Stimulated activated CD4-positive, alpha-beta T cell treated with anti-CD3 and anti-CD28 coated beads, Interleukin-4, amount 100 ng/mL, for 1 hour (primary cell): ENCODE measurements around the gene NMRAL1.

Experiments
- DNase-seq: peaks from one replicate; pipeline ENCODE4 v3.0.0-alpha.2; 2020

Gene NMRAL1

DNA sequence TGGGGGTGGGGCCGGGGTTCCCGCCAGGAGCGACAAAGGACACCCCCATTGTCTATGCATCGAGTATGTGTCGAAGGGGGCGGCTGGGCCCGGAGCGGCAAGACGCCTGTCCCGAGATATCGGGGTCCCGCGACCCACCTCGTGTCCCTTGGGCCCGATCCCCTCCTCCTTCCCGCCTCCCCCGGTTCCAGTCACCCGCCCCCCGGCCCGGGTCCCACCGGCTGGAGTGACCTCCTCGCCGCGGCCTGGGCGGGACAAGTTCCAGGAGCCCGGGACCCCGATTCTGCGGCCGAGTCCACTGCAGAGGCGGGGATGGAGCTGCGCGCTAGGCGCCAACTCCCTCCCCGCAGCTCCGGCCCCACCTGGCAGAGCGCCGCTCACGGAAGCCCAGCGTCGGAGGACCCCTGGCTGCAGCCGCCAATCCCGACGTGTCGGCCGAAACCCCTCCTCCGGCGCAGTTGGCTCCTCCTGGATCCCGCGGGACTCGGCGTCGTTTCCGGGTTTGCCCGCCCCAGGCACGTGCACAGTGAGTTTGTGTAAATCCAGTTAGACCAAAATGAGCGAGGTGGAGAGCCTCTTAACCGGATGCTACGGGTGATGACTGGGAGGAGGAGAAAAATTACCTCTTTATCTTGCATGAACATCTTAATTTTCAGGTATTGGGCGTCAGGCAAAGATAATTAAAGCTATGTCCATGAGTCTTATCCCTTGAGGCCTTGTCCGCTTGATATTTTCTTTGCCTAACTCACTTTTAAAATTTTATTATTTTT is at the start of gene NMRAL1:
Gene NMRAL1 (minus strand): TSS at position 434 of the 770 bp plus-strand sequence. CDS start 493 bp downstream, outside the sequence.
- peak; percentile 84 for DNase-seq

DNA sequence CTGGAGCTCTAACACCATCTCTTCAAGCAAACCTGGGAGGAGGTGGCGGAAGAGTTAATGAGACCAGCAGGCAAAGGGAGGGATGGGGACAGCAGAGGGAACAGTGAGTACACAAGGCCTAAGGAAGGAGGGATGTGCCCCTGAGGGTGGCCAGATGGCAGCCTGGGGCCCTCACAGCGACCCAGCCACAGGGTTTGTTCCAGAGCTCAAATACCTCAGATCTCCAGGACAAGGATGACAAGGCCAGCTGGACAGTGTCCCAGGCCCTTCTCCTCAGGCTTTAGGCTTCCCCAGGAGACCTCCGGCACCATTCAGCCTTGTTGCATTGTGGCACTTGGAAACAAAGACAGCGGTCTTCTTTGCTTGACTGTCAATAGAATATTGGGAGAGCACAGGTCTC is 49.3 kb upstream of the NMRAL1 start:
- DNase-seq, result no peak

GRCh38 chr16:4522051-4522581 is 47.7 kb upstream of the NMRAL1 start:
- no peak for DNase-seq

- DNase-seq, result no peak
Observed at GRCh38 chr16:4520913-4521312, 46.5 kb upstream of the NMRAL1 start.

DNA sequence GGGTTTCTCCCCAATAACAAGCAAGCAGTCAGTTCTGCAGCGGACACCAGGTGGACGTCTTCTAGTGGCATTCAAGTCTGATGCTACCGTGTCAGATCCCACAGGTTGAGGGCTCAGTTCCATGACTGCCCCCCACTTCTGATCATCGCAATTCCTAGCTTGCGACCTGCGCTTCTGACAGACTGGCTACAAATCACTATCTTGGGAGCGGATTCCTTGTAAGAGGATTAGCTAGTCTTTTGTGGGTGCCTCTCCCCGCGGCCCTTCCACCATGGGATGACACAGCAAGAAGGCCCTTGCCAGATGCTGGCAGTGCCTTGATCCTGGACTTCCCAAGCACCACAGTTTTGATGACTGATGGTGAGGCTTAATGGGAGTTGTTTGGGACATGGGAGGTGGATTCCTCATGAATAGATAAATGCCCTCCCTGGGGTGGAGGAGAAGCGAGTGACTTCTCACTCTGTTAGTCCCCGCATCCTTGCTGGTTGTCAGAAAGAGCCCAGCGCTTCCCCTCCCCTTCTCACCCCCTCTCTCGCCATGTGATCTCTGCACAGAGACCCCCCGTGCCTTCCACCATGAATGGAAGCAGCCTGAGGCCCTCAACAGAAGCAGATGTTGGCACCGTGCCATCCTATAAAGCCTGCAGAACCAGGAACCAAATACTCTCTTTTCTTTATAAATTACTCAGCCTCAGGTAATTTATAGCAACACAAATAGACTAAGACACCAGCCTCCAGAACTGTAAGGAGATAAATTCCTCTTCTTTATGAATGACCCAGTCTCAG is 45.0 kb upstream of the NMRAL1 start:
- no peak for DNase-seq

DNA sequence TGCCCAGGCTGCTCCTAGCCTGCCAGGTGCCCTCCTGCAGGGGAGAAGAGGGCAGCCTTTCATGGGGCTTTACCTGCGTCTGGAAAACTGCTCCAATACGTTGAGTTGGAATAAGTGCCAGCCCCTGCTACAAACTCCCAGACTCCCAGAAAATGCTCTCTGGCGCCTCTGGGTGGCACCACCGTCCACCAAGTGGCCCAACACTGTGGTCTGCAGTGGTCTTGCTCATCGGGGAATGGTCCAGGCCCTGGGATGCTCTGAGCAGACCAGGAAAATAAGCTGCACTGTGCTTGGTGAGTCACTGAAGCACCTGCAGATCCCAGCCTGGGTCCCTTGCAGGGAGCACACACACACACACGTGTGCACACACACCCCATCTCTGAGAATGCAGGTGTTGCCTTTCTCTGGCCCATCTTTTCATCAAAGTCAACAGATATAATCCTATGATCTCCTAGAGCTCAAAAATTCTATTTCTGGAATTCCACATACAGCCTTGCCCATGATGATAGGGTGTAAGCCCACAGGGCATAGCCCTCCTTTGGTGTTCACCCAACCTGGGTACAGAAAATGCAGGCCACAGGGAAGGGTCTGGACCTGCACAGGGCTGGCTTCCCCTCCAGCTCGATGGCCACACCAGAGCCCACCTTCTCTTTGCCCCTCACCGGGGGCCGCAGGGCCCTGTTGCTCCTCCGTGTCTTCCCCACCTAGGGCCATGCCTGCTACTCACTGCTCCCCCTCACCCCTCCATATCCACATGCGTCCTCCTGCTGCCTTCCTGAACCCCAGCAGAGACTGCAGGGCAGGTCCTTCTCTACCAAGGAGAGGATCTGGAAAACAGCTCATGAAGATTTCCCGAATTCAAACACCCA is 43.6 kb upstream of the NMRAL1 start:
- no peak for DNase-seq

- DNase-seq, result no peak
Observed at GRCh38 chr16:4515611-4516233, 41.3 kb upstream of the NMRAL1 start.

DNA sequence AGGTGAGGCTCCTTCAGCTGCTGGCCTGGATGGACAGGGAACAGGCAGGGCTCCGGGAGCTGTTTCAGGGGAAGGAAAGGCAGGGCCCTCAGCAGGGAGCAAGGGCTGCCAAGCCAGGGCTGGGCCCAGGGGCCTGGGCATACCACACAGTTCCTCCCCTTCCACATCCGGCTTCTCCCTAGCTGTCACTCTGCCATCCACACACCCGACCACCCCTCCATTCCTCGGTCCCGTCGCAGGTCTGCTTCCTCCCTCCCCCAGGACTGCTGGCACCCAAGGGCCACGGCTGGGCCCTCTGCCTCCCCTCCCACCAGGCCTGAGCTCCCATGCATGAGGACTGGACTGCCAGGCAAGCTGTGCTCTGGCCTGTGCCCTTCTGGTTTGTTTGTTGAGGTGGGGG is 40.2 kb upstream of the NMRAL1 start:
- DNase-seq, result no peak

DNA sequence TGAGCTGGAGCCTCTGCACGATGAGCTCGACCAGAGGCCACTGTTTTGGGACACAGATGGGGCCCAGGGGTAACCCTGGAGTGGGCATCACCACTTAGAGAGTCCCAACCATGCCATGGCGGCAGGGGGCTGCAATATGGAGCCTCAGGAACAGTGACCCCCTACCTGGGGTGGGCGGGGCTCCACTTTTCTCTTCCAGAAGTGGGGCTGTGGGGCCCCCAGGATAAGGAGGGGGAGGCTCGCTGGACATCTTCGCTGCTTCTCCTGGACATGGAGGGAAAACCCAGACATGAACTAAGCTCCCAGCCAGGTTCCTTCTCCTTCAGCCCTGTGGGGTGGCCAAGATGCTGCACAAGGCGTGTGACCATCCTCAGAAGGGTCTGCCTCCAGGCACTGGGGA is 39.5 kb upstream of the NMRAL1 start:
- no peak for DNase-seq

DNA sequence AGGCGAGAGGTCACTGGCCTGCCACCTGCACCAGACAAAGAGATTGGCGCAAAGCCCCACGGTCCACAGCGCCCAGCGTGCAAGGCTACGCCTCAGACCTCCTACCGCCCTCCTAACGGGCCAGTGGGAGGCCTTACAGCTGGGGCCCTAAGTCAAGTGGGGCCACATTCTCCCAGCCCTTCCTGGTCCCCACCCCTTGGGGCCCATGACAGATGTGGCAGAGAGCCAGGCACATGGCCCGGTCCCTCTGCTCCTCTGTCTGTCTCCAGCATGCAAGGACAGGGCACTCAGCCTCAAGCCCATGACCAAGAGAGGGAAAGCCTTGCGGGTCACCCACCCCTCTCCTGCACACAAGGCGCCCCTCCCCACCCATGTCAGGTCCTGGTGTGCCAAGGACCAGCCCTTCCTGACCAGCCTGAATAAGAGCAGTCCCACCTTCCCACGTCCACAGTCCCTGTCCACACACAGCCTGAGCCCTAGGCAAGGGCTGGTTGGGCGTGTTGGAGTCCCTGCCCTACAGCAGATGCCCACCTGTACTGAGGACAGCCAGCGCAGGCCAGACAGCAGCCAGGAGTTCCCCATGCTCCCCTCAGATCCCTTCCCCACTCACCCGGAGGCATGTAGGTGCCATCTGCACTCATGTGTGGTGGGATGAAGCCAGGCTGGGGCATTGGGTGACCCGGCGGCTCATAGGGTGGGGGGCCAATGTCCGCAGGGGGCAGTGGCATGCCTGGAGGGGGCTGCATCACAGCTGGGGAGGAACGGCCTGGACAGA is 38.8 kb upstream of the NMRAL1 start:
- DNase-seq, result no peak

DNA sequence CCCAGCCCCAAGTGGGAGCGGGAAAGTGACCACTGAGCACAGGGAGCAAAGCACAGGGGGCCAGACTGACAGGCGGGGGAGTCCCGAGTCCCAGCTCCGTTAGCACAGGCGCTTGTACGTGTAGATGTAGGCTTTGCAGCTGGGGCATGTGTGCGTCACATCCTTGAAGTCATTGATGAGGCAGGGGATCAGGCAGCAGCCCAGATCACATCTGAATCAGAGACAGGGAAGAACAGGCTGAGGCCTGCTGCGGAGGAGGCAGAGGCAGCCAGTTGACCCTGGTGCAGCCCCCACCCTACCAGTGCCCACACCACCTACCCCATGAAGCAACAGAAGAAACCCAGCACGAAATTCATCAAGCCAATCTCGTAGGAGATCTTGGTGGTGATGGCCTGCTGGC is 38.0 kb upstream of the NMRAL1 start:
- DNase-seq, result no peak

DNA sequence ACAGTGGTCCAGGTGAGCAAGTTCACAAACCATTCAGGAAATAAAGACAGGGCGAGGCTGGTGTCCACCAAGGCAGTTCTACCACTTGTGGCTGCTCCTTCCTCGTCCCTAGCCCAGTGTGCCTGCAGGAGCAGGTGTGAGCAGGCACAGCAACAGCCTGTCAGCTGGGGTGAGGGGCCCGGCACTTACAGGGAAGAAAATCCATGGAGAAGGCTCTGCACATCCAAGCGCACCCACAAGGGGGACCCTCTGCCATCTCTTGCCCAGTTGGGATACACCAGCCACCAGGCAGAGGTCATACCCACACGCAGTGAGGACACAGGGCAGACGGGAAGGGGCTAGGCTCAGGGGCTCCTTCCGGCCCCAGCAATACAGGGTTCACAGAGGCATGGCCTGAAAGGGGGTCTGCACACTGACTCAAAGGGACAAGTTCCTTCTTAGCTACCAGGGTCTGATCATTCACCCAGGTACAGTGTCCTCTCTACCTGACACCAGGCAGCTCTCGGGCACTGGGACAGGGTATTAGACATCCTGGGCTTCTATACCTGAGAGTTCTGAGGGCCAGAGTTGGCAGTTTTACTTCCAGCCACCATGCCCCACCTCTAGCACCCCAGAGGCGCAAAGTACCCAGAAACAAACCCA is 37.1 kb upstream of the NMRAL1 start:
- no peak for DNase-seq

GRCh38 chr16:4510747-4511426 is 36.5 kb upstream of the NMRAL1 start:
- DNase-seq, result no peak

DNA sequence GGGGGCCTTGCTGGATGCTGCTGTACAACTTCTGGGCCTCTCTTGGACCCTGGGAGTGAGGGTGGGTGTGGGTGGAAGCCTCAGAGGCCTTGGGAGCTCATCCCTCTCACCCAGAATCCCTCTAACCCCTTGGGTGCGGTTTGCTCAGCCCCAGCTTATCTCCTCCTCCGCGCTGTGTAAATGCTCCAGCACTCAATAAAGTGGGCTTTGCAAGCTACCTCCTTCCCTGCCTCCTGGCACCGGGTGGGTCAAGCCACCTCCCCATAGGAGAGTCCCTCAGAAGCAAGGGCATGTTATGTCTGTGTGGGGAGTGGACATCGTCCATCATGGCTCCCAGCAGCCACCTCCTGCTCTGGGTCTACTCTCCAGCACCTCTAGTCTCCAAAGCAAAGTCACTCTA is 35.7 kb upstream of the NMRAL1 start:
- DNase-seq, result no peak

DNA sequence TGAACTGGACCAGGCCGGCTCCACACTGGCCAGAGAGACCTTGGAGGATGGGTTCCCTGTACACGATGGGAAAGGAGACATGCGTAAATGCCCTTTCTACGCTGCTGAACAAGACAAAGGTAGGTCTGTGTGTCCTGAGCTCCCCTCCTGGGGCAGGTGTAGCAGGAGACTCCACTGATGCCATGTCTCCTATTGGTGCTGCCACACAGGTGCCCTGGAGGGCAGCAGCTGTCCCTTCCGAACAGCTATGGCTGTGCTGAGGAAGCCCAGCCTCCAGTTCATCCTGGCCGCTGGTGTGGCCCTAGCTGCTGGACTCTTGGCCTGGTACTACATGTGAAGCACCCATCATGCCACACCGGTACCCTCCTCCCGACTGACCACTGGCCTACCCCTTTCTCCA is 35.0 kb upstream of the NMRAL1 start:
- DNase-seq, result no peak

DNA sequence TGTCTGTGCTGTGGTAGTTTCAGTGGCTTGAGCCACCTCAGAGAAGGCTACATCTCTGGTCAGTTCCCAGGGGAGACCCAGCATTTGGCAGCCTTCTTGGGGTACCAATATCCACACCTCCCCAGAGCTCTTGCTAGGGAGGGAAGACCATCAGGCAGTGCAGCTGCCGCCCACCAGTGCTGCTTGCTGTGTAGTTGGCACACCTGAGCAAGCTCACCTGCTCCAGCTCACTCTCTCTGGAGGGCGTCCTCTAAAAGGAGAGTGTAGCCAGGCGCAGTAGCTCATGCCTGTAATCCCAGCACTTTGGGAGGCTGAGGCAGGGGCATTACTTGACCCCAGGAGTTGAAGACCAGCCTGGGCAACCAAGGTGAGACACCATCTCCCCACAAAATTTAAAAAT is 34.4 kb upstream of the NMRAL1 start:
- DNase-seq, result no peak

DNA sequence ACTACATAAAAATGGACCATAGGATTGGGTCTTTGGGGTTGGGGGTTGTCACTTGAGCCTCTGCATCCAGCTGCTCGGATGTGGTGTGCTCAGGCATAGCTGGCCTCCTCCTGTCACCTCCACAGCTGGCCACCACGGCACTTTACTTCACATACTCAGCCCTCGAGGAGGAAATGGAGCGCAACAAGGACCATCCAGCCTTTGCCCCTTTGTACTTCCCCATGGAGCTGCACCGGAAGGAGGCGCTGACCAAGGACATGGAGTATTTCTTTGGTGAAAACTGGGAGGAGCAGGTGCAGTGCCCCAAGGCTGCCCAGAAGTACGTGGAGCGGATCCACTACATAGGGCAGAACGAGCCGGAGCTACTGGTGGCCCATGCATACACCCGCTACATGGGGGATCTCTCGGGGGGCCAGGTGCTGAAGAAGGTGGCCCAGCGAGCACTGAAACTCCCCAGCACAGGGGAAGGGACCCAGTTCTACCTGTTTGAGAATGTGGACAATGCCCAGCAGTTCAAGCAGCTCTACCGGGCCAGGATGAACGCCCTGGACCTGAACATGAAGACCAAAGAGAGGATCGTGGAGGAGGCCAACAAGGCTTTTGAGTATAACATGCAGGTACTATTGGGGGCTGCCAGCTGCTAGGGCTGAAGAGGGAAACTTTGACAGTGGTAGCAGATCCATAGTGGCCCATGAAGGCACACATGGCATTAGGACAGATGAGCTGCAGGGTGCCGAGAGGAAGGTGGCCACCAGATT is 33.3 kb upstream of the NMRAL1 start:
- DNase-seq, result no peak

DNA sequence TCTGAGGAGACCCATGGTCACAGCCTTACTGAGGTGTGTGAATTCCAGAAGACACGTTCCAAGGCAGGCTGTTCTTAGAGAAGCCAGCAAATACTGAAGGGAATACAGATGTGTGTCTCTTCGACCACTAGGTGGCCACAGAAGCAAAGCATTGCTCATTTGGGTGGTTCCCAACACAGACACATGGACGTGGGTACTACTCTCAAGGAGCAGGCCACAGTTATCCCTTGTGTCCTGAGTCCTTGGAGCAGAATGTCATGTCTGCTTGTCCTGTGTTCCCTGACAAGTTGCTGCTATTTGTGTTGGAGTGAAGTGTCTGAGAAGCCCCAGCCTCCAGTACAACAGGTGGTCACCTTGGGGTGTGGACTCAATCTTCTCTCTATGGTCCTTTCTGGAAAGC is 32.0 kb upstream of the NMRAL1 start:
- DNase-seq, result peak; percentile 41

DNA sequence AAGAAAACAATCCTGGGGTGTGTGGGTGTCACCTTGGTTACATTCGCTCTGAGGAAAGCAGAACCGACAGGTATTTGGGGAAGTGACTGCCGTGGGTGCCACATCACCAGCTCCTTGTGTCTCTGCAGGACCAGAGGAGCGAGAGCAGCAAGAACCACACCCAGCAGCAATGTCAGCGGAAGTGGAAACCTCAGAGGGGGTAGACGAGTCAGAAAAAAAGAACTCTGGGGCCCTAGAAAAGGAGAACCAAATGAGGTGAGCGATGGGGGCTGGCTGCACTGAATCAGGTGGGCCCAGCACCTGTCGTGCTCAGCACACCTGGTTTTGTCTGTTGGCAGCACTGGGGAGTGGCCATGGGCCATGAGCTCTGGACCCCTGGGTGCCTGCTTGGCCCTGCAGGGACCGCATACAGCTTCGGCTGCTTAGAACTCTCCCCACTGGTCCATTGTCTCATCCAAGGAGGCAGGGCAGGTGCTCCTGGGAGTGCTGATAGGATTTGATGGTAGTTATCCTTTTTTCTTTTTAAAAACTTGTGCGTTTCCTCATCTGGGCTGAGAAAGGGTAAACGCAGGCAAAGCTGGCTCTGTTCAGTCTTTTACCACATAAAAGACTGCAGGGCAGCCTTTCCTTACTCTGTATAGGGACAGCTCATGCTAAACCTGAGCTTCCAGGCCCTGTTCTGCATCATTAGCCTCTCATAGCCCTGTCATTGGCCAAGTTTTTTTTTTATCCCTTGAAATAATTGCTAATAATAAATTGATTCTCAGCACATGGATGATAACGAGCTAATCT is 31.1 kb upstream of the NMRAL1 start:
- peak; percentile 54 for DNase-seq
